ENCODE results near the gene MAPKAP1.

MAPKAP1 gene

GRCh38 chr9:125651576-125652232, 55.3 kb downstream of the MAPKAP1 start:
- H3K4me3 ChIP-seq (ENCODE audit: low read depth, low read length) = no peak overlapping the region
- no peaks in the 10 kb centered on the region for H3K36me3 ChIP-seq (replicated peaks)
- in situ Hi-C loops (cut with HindIII; ENCODE audit: low pct_ligation_motif_present, low sequenced_read_pairs) = no loop called here
- no peaks in the 10 kb centered on the region for H3K27me3 ChIP-seq (replicated peaks)
- no peak overlapping the region for H3K27ac ChIP-seq
- DNase-seq = no peak
- TF ChIP-seq, protein P1, sequence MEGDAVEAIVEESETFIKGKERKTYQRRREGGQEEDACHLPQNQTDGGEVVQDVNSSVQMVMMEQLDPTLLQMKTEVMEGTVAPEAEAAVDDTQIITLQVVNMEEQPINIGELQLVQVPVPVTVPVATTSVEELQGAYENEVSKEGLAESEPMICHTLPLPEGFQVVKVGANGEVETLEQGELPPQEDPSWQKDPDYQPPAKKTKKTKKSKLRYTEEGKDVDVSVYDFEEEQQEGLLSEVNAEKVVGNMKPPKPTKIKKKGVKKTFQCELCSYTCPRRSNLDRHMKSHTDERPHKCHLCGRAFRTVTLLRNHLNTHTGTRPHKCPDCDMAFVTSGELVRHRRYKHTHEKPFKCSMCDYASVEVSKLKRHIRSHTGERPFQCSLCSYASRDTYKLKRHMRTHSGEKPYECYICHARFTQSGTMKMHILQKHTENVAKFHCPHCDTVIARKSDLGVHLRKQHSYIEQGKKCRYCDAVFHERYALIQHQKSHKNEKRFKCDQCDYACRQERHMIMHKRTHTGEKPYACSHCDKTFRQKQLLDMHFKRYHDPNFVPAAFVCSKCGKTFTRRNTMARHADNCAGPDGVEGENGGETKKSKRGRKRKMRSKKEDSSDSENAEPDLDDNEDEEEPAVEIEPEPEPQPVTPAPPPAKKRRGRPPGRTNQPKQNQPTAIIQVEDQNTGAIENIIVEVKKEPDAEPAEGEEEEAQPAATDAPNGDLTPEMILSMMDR (IDR thresholded peaks at IDR 0.05; ENCODE audit: low read depth, low read length, missing control alignments) = no peak

DNA sequence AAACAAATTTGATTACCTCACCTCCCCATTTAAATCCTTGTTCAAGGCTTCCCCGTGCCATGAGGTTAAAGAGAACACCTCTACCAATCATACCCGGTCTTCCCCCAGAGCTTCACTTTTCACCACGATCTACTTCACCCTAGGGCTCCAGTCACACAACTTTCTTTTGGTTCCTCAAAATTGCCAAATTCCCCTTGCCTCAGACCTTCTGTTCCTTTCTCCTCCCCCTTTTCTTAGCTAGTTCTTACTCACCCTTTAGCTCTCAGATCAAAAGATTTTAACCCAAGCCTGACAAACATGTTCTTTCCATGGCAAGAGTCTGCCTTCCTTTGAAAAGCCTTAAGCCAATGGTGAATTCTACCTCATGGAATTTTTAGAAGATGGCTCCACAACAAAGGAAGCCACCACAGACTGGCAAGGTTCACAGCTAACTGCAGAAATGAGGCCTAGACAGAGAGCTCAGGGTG, 56.7 kb downstream of the MAPKAP1 start:
- Histone ChIP-seq H3K27me3 (replicated peaks) (no peaks in the 10 kb centered on the region), H3K27ac (peak overlapping the region; percentile 94), H3K36me3 (replicated peaks) (no peaks in the 10 kb centered on the region), H3K4me3 (ENCODE audit: low read depth, low read length) (no peak overlapping the region)
- TF ChIP-seq, protein P1 (IDR thresholded peaks at IDR 0.05; ENCODE audit: low read depth, low read length, missing control alignments) = no peak
- in situ Hi-C loops (cut with HindIII; ENCODE audit: low pct_ligation_motif_present, low sequenced_read_pairs) = no loop called here
- DNase-seq = no peak

- in situ Hi-C loops (cut with HindIII; ENCODE audit: low pct_ligation_motif_present, low sequenced_read_pairs) = no loop called here
- no peaks in the 10 kb centered on the region for H3K27me3 ChIP-seq (replicated peaks)
- H3K4me3 ChIP-seq (ENCODE audit: low read depth, low read length) = no peak overlapping the region
- TF ChIP-seq, protein P1 (IDR thresholded peaks at IDR 0.05; ENCODE audit: low read depth, low read length, missing control alignments) = no peak
- DNase-seq = no peak
- H3K36me3 ChIP-seq (replicated peaks) = no peaks in the 10 kb centered on the region
- H3K27ac ChIP-seq = peak overlapping the region; percentile 94
Measured at GRCh38 chr9:125649826-125650225, 57.2 kb downstream of the MAPKAP1 start.

- H3K4me3 ChIP-seq (ENCODE audit: low read depth, low read length) = no peak overlapping the region
- TF ChIP-seq, protein P1 (IDR thresholded peaks at IDR 0.05; ENCODE audit: low read depth, low read length, missing control alignments) = no peak
- H3K36me3 ChIP-seq (replicated peaks) = no peaks in the 10 kb centered on the region
- peak overlapping the region; percentile 94 for H3K27ac ChIP-seq
- peak; percentile 91 for DNase-seq
- no peaks in the 10 kb centered on the region for H3K27me3 ChIP-seq (replicated peaks)
- in situ Hi-C loops (cut with HindIII; ENCODE audit: low pct_ligation_motif_present, low sequenced_read_pairs) = no loop called here
Measured at GRCh38 chr9:125649315-125649714, 57.7 kb downstream of the MAPKAP1 start.

DNA sequence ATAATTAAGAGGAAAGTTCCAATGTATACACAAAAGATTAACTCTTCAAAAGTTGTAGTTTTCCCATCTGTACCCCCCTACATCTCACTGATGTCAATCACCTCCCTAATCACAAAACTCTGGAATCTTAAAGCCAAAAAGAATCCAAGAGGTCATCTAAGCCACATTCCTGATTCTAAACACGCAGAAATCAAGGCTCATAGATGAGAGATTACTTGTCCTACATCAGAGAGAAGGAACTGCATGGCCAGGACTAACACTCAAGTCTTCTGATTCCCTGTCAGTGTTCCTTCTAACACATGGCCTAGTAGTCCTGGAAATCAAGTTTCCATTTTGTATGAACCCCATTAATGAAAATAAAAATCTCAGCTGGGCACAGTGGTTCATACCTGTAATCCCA, 58.7 kb downstream of the MAPKAP1 start:
- no peak for DNase-seq
- in situ Hi-C loops (cut with HindIII; ENCODE audit: low pct_ligation_motif_present, low sequenced_read_pairs) = no loop called here
- Histone ChIP-seq H3K4me3 (ENCODE audit: low read depth, low read length) (no peak overlapping the region), H3K27ac (peak overlapping the region; percentile 94), H3K27me3 (replicated peaks) (no peaks in the 10 kb centered on the region), H3K36me3 (replicated peaks) (no peaks in the 10 kb centered on the region)
- TF ChIP-seq, protein P1 (IDR thresholded peaks at IDR 0.05; ENCODE audit: low read depth, low read length, missing control alignments) = no peak

- TF ChIP-seq, protein P1 (IDR thresholded peaks at IDR 0.05; ENCODE audit: low read depth, low read length, missing control alignments) = no peak
- H3K36me3 ChIP-seq (replicated peaks) = no peaks in the 10 kb centered on the region
- no peak for DNase-seq
- H3K4me3 ChIP-seq (ENCODE audit: low read depth, low read length) = no peak overlapping the region
- in situ Hi-C loops (cut with HindIII; ENCODE audit: low pct_ligation_motif_present, low sequenced_read_pairs) = no loop called here
- no peaks in the 10 kb centered on the region for H3K27me3 ChIP-seq (replicated peaks)
- peak overlapping the region; percentile 40 for H3K27ac ChIP-seq
Measured at GRCh38 chr9:125646621-125647100, 60.3 kb downstream of the MAPKAP1 start.
